Right lobe of liver (tissue), 6 donors: ENCODE data around the gene ASB18. TPM values are rescaled to one million over a fixed set of nuclear protein-coding genes. Genes with fewer than 3 reads are reported as not detected.

Source experiments
- ATAC-seq, 4 donors: fragments of 200-7000 bp; cut with Tn5 transposase; one replicate each; pipeline ENCODE4 v1.9.1; 2020; ENCODE audit warnings: mild to moderate bottlenecking in 4 of 4, moderate library complexity in 4 of 4
- DNase-seq, 3 donors: peaks; one replicate each; pipeline ENCODE4 v3.0.0-alpha.2; 2020
- H3K27ac ChIP-seq, 3 donors: fragments of 200-600 bp; one replicate each; pipeline ENCODE4 v1.8.0; 2022
- H3K27me3 ChIP-seq, 2 donors: fragments of 200-600 bp; one replicate each; pipeline ENCODE4 v1.8.0; 2022
- H3K36me3 ChIP-seq, 4 donors: fragments of 200-600 bp; sonication (generic) in 1 of 4; one replicate each; pipeline versions ENCODE4 v1.5.1 to v1.8.0; 2017 to 2022; ENCODE audit warnings: control low read depth in 1 of 4
- H3K4me1 ChIP-seq, 4 donors: fragments of 200-600 bp; sonication (generic) in 1 of 4; one replicate each; pipeline versions ENCODE4 v1.5.1 to v1.8.0; 2017 to 2022; ENCODE audit warnings: control low read depth in 1 of 4
- H3K4me3 ChIP-seq, 3 donors: fragments of 200-600 bp; one replicate each; pipeline ENCODE4 v1.8.0; 2022
- H3K9me3 ChIP-seq, 4 donors: fragments of 200-600 bp; sonication (generic) in 1 of 4; one replicate each; pipeline versions ENCODE4 v1.5.1 to v1.8.0; 2017 to 2022; ENCODE audit warnings: control low read depth in 1 of 4
- POLR2A ChIP-seq: fragments of 450-650 bp; IDR thresholded peaks from one replicate; pipeline ENCODE4 v1.6.1; 2017; ENCODE audit warnings: antibody characterized with exemption, mild to moderate bottlenecking
- WGBS: methylation state at CpG from one replicate; pipeline ENCODE4 v1.1.6; 2018; ENCODE audit warnings: low coverage, low lambda C conversion rate; ENCODE audit not compliant: insufficient coverage; ENCODE audit errors: missing lambda C conversion rate; 5-methylcytosine and 5-hydroxymethylcytosine counted together
- intact Hi-C, 2 donors: fragments of 100-400 bp; cut with DNase I; formaldehyde crosslinking; loops; one replicate each; pipeline versions ENCODE4 v1.11.2 to v1.14.1; 2022
- total RNA-seq, 6 experiments: library from RNA; depleted of rRNA in 2 of 6; stranded (reverse); fragments of >200 nt in 2 of 6; fragmentation: NEBNext Ultra II Directional in 3 of 6; extraction: Animal tissue kit (Norgen Biotek cat#: 25700) in 3 of 6; gene quantifications; one replicate each; pipeline versions ENCODE4 v1.1.0 to v1.2.4, GENCODE V29; 2016 to 2023
- TF ChIP-seq, protein P1 (sequence below), 4 donors: fragments of 200-600 bp in 3 of 4; fragments of 450-650 bp in 1 of 4; IDR thresholded peaks; one replicate each; pipeline versions ENCODE4 v1.5.1 to v1.8.0; 2016 to 2022; ENCODE audit warnings: antibody characterized with exemption in 4 of 4, mild to moderate bottlenecking in 2 of 4
- donor health status: DM: no; HTN: yes; CAD: no.
- donor health status: DM: no; HTN: no; CAD: no.
- donor health status: DM: no; HTN: no; CAD: no.
- donor health status: DM: no; HTN: yes; CAD: no.
- donor health status: DM: no; HTN: yes; CAD: no.

Gene ASB18
- total RNA-seq, 6 experiments from 2014 or later = not detected

DNA sequence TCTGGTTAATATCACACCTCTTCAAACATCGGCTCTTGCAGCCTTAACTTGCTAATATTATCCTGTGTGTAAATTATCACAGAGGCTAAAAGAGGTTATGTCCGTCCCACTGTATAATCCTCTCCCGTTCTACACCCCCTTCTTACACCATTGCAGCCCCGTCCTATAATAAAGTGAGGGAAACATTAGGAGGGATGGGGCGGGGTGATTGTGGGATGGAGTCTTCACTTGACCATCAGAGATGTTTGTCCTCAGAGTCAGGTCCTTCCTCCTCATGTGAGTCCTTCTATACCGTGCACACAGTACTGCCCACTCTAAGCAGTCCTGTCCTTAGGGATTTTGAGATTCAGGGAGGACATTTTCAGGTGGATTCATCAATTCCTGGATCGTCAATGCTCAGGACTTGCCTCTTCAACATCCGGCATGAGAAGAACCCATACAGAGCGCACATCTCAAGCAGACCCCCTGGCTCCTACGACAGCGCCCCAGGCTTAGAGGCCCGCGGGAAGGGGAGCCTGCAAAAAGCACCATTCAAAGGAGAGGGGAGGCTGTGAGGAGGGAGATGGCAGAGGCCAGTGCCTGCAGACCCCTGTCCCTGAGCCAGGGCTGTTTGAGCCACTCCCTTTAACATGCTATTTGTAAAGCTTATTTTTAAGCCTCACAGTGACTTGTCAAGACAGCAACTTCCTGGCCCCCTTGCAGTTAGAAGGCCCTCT lies 42.8 kb upstream of the ASB18 start:
- no peaks in the 10 kb centered on the region for H3K36me3 ChIP-seq
- ATAC-seq (no peak), DNase-seq (no peak)
- TF ChIP-seq POLR2A = no peak
- TF ChIP-seq, protein P1, sequence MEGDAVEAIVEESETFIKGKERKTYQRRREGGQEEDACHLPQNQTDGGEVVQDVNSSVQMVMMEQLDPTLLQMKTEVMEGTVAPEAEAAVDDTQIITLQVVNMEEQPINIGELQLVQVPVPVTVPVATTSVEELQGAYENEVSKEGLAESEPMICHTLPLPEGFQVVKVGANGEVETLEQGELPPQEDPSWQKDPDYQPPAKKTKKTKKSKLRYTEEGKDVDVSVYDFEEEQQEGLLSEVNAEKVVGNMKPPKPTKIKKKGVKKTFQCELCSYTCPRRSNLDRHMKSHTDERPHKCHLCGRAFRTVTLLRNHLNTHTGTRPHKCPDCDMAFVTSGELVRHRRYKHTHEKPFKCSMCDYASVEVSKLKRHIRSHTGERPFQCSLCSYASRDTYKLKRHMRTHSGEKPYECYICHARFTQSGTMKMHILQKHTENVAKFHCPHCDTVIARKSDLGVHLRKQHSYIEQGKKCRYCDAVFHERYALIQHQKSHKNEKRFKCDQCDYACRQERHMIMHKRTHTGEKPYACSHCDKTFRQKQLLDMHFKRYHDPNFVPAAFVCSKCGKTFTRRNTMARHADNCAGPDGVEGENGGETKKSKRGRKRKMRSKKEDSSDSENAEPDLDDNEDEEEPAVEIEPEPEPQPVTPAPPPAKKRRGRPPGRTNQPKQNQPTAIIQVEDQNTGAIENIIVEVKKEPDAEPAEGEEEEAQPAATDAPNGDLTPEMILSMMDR (IDR thresholded peaks at IDR 0.05) = no peak
- H3K27me3 ChIP-seq = no peaks in the 10 kb centered on the region
- H3K27ac ChIP-seq = no peak overlapping the region
- H3K4me1 ChIP-seq = no peaks in the 10 kb centered on the region
- no peaks in the 10 kb centered on the region for H3K9me3 ChIP-seq
- H3K4me3 ChIP-seq = no peak overlapping the region
- WGBS = 55% methylated on average over 9 of the region's 13 CpGs
- intact Hi-C loops = no loop called here

DNA sequence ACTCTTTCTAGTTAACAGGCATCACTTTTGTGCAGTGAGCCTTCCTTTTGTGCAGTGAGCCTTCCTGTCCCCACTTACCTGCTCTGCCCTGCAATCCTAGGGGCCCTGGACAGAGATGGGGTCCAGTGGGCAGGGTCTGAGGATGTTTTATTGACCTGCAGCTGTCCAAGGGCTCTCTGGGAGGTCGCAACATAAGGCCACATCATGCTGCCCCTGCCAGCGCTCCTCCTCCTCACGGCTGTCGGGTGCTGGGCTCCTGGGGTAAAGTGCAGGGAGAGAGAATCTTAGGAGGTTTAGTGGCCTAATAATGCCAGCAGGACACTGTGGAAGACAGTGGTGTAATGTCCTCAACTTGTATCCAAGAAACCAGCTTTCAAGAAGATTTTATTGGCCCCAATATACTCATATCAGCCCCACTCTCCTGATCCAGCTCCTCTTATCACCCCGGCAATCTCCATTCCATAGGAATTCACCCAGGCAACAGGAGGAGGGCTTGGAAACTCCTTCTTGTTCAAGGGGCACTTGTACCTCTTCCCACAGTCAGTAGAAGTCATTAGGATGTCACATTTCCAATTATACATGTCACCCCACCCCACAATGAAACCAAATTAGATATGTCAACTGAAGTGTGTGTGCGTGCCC lies 41.9 kb upstream of the ASB18 start:
- Histone ChIP-seq H3K4me3 (no peak overlapping the region), H3K27ac (no peak overlapping the region), H3K4me1 (no peaks in the 10 kb centered on the region), H3K36me3 (no peaks in the 10 kb centered on the region), H3K27me3 (no peaks in the 10 kb centered on the region), H3K9me3 (no peaks in the 10 kb centered on the region)
- ATAC-seq (no peak), DNase-seq (no peak)
- WGBS = 40% methylated on average over 1 of the region's 6 CpGs
- TF ChIP-seq, protein P1 (IDR thresholded peaks at IDR 0.05) = no peak
- no peak for TF ChIP-seq POLR2A
- intact Hi-C loops = no loop called here

- WGBS = 84% methylated on average over 7 of the region's 10 CpGs
- intact Hi-C loops = no loop called here
- no peak overlapping the region for H3K27ac ChIP-seq
Measured at GRCh38 chr2:236305531-236305930, 41.3 kb upstream of the ASB18 start.

DNA sequence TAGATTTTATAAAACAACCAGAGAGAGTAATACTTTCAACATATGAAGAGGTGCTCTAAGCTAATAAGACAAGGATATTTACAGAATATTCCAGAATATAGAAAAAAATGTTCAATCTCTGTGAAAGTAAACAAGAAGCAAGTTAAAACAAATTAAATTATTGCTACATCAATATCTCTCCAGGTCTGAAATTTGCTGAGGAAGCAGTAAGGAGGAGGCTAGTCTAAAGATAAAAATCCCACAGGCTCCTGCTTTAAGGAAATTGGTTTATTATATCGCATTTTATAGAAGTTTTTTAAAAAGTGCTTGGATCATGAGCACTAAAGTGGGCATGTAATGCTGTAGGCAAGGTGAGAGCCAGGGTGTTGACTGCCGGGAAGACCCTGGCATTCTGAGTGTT lies 39.7 kb upstream of the ASB18 start:
- no peak for TF ChIP-seq POLR2A
- TF ChIP-seq, protein P1 (IDR thresholded peaks at IDR 0.05) = no peak
- intact Hi-C loops = no loop called here
- Histone ChIP-seq H3K27ac (no peak overlapping the region), H3K4me1 (no peaks in the 10 kb centered on the region), H3K9me3 (no peaks in the 10 kb centered on the region), H3K27me3 (no peaks in the 10 kb centered on the region), H3K4me3 (no peak overlapping the region), H3K36me3 (no peaks in the 10 kb centered on the region)
- DNase-seq = no peak
- 58% methylated on average over 2 of the region's 2 CpGs for WGBS
- no peak for ATAC-seq

More at GRCh38 chr2:236305531-236305930, 41.3 kb upstream of the ASB18 start:
- TF ChIP-seq, protein P1 (IDR thresholded peaks at IDR 0.05) = no peak
- no peak for TF ChIP-seq POLR2A
- Histone ChIP-seq H3K9me3 (no peaks in the 10 kb centered on the region), H3K27me3 (no peaks in the 10 kb centered on the region), H3K4me3 (no peak overlapping the region), H3K4me1 (no peaks in the 10 kb centered on the region), H3K36me3 (no peaks in the 10 kb centered on the region)
- no peak for DNase-seq
- no peak for ATAC-seq
